CD4-positive, alpha-beta memory T cell (primary cell): ENCODE data around the gene CD93. TPM values are rescaled to one million over a fixed set of nuclear protein-coding genes. Genes with fewer than 3 reads are reported as not detected.
A peak's percentile ranks its signal among the peaks of the same experiment; 100 is the strongest.

ENCODE experiments used
- CTCF ChIA-PET: fragments of 350-600 bp; sonication (Branson Sonifier 250); formaldehyde crosslinking; loops from one replicate; lab custom pipeline; 2021; ENCODE audit warnings: inconsistent platforms; ENCODE audit not compliant: partially characterized antibody; lab: Charles Lee
- POLR2A ChIA-PET: fragments of 350-600 bp; sonication (Branson Sonifier 250); formaldehyde crosslinking; loops from one replicate; lab custom pipeline; 2021; ENCODE audit not compliant: partially characterized antibody; lab: Charles Lee
- DNase-seq, 5 donors: peaks; one replicate each; pipeline versions ENCODE4 v3.0.0 to v3.0.0-alpha.2; 2020 to 2022; ENCODE audit warnings: mixed read lengths in 1 of 5
- H3K27ac ChIP-seq: one replicate; pipeline ENCODE4 v1.7.0; 2013; ENCODE audit warnings: low read depth, low read length
- H3K27me3 ChIP-seq: 2 replicates; pipeline ENCODE4 v1.7.0; 2013; ENCODE audit warnings: mild to moderate bottlenecking, low read length, moderate library complexity; ENCODE audit not compliant: insufficient read depth
- H3K36me3 ChIP-seq: 2 replicates; pipeline ENCODE4 v1.7.0; 2013; ENCODE audit warnings: mild to moderate bottlenecking, low read length, moderate library complexity; ENCODE audit not compliant: insufficient read depth
- H3K4me1 ChIP-seq: 2 replicates; pipeline ENCODE4 v1.7.0; 2013; ENCODE audit warnings: mild to moderate bottlenecking, low read length, moderate library complexity; ENCODE audit not compliant: insufficient read depth
- H3K4me3 ChIP-seq, 2 donors: one replicate each; pipeline ENCODE4 v1.7.0; 2013; ENCODE audit warnings: low read length in 2 of 2, mild to moderate bottlenecking in 1 of 2
- H3K9me3 ChIP-seq, 2 donors: one replicate each; pipeline ENCODE4 v1.7.0; 2013; ENCODE audit warnings: low read length in 2 of 2, control low read depth in 1 of 2; ENCODE audit not compliant: control insufficient read depth in 1 of 2
- H3K27ac Mint-ChIP-seq, 7 donors: one replicate each; pipeline ENCODE4 v1.8.0; 2020 to 2021; ENCODE audit warnings: mixed read lengths in 7 of 7, mild to moderate bottlenecking in 6 of 7, inconsistent platforms in 3 of 7, moderate library complexity in 3 of 7
- H3K27me3 Mint-ChIP-seq, 2 donors: one replicate each; pipeline ENCODE4 v1.8.0; 2020 to 2021; ENCODE audit warnings: mixed read lengths in 2 of 2
- H3K36me3 Mint-ChIP-seq, 2 donors: one replicate each; pipeline ENCODE4 v1.8.0; 2020 to 2021; ENCODE audit warnings: mixed read lengths in 2 of 2, inconsistent platforms in 1 of 2, mild to moderate bottlenecking in 1 of 2
- H3K4me1 Mint-ChIP-seq, 4 donors: one replicate each; pipeline ENCODE4 v1.8.0; 2020 to 2021; ENCODE audit warnings: mixed read lengths in 4 of 4, mild to moderate bottlenecking in 1 of 4
- H3K4me3 Mint-ChIP-seq, 8 donors: one replicate each; pipeline ENCODE4 v1.8.0; 2020 to 2021; ENCODE audit warnings: mixed read lengths in 8 of 8, mild to moderate bottlenecking in 7 of 8, moderate library complexity in 6 of 8, inconsistent platforms in 3 of 8
- H3K9me3 Mint-ChIP-seq, 8 donors: one replicate each; pipeline ENCODE4 v1.8.0; 2020 to 2021; ENCODE audit warnings: mixed read lengths in 8 of 8, mild to moderate bottlenecking in 5 of 8, inconsistent platforms in 3 of 8, moderate library complexity in 1 of 8
- intact Hi-C: fragments of 100-400 bp; cut with micrococcal nuclease; formaldehyde crosslinking; loops from one replicate; pipeline ENCODE4 v1.15.1; 2023
- polyA plus RNA-seq, 2 donors: library from polyadenylated mRNA; unstranded; fragments of 300-500 nt; fragmentation: Illumina TruSeq; gene quantifications; one replicate each; pipeline ENCODE4 v1.2.3, GENCODE V29; 2021
- total RNA-seq, 2 experiments: library from RNA; stranded (reverse); gene quantifications; one replicate each; pipeline ENCODE4 v1.2.3, GENCODE V29; 2021

CD93 gene
- total and polyA plus RNA-seq, 4 experiments from 2014 or later, result 0.55 to 1.3 (median 1.2) TPM; not detected in 1

GRCh38 chr20:23119456-23120216 lies 33.5 kb upstream of the CD93 start:
- no peaks in the 10 kb centered on the region for H3K9me3 ChIP-seq
- Mint-ChIP-seq H3K4me1 (peaks cover 0 to 9% (median 4%) of the 10 kb centered on the region in 4 donors), H3K4me3 (no peak overlapping the region), H3K36me3 (no peaks in the 10 kb centered on the region), H3K27me3 (peaks cover 2 to 6% of the 10 kb centered on the region in 2 donors), H3K27ac (no peak overlapping the region), H3K9me3 (no peaks in the 10 kb centered on the region)
- H3K4me1 ChIP-seq, result no peaks in the 10 kb centered on the region
- H3K36me3 ChIP-seq, result no peaks in the 10 kb centered on the region
- H3K27me3 ChIP-seq, result no peaks in the 10 kb centered on the region
- POLR2A ChIA-PET, result no interaction called here
- H3K4me3 ChIP-seq, result no peak overlapping the region
- intact Hi-C loops, result no loop called here
- CTCF ChIA-PET, result no interaction called here
- no peak for DNase-seq
- H3K27ac ChIP-seq, result no peak overlapping the region

GRCh38 chr20:23118766-23119165 lies 32.6 kb upstream of the CD93 start:
- no peaks in the 10 kb centered on the region for H3K4me1 ChIP-seq
- H3K36me3 ChIP-seq, result no peaks in the 10 kb centered on the region
- DNase-seq, result no peak
- POLR2A ChIA-PET, result no interaction called here
- Mint-ChIP-seq H3K36me3 (no peaks in the 10 kb centered on the region), H3K27me3 (peaks cover 2 to 6% of the 10 kb centered on the region in 2 donors), H3K27ac (peak overlapping the region in 1 of 7 donors; percentile 32), H3K4me3 (no peak overlapping the region), H3K4me1 (peaks cover 0 to 7% (median 1%) of the 10 kb centered on the region in 4 donors), H3K9me3 (no peaks in the 10 kb centered on the region)
- no peaks in the 10 kb centered on the region for H3K9me3 ChIP-seq
- no peak overlapping the region for H3K27ac ChIP-seq
- CTCF ChIA-PET, result no interaction called here
- intact Hi-C loops, result no loop called here
- no peak overlapping the region for H3K4me3 ChIP-seq
- H3K27me3 ChIP-seq, result no peaks in the 10 kb centered on the region

- H3K4me3 ChIP-seq, result no peak overlapping the region
- no peaks in the 10 kb centered on the region for H3K9me3 ChIP-seq
- Mint-ChIP-seq H3K27me3 (peaks cover 2 to 6% of the 10 kb centered on the region in 2 donors), H3K4me1 (peaks cover 0 to 7% (median 1%) of the 10 kb centered on the region in 4 donors), H3K36me3 (no peaks in the 10 kb centered on the region), H3K9me3 (no peaks in the 10 kb centered on the region), H3K27ac (no peak overlapping the region), H3K4me3 (no peak overlapping the region)
- intact Hi-C loops, result no loop called here
- CTCF ChIA-PET, result no interaction called here
- no peaks in the 10 kb centered on the region for H3K27me3 ChIP-seq
- no peak for DNase-seq
- H3K27ac ChIP-seq, result no peak overlapping the region
- no peaks in the 10 kb centered on the region for H3K4me1 ChIP-seq
- H3K36me3 ChIP-seq, result no peaks in the 10 kb centered on the region
- POLR2A ChIA-PET, result no interaction called here
Measured at GRCh38 chr20:23118144-23118543, 32.0 kb upstream of the CD93 start.

- no peak overlapping the region for H3K27ac Mint-ChIP-seq
- ChIA-PET POLR2A (no interaction called here), CTCF (no interaction called here)
- Histone ChIP-seq H3K4me3 (no peak overlapping the region), H3K36me3 (no peaks in the 10 kb centered on the region), H3K27ac (no peak overlapping the region), H3K4me1 (no peaks in the 10 kb centered on the region), H3K9me3 (no peaks in the 10 kb centered on the region), H3K27me3 (no peaks in the 10 kb centered on the region)
- no peaks in the 10 kb centered on the region for H3K36me3 Mint-ChIP-seq
- intact Hi-C loops, result no loop called here
- H3K4me3 Mint-ChIP-seq, result no peak overlapping the region
- DNase-seq, result no peak
- peaks cover 0 to 5% of the 10 kb centered on the region in 2 donors for H3K27me3 Mint-ChIP-seq
- no peaks in the 10 kb centered on the region for H3K9me3 Mint-ChIP-seq
- H3K4me1 Mint-ChIP-seq, result peaks cover 0 to 7% (median 1%) of the 10 kb centered on the region in 4 donors
Measured at GRCh38 chr20:23117738-23118137, 31.6 kb upstream of the CD93 start.

GRCh38 chr20:23116311-23117089 lies 30.4 kb upstream of the CD93 start:
- POLR2A ChIA-PET, result no interaction called here
- no peaks in the 10 kb centered on the region for H3K27me3 ChIP-seq
- no peak overlapping the region for H3K4me3 ChIP-seq
- intact Hi-C loops, result no loop called here
- H3K9me3 ChIP-seq, result no peaks in the 10 kb centered on the region
- Mint-ChIP-seq H3K4me1 (peaks cover 0 to 3% (median 0%) of the 10 kb centered on the region in 4 donors), H3K4me3 (no peak overlapping the region), H3K9me3 (no peaks in the 10 kb centered on the region), H3K27ac (no peak overlapping the region), H3K27me3 (peaks cover 0 to 1% of the 10 kb centered on the region in 2 donors), H3K36me3 (no peaks in the 10 kb centered on the region)
- no peaks in the 10 kb centered on the region for H3K4me1 ChIP-seq
- CTCF ChIA-PET, result no interaction called here
- H3K36me3 ChIP-seq, result no peaks in the 10 kb centered on the region
- no peak for DNase-seq
- H3K27ac ChIP-seq, result no peak overlapping the region

- POLR2A ChIA-PET, result no interaction called here
- Mint-ChIP-seq H3K4me1 (peaks cover 0 to 1% (median 0%) of the 10 kb centered on the region in 4 donors), H3K4me3 (no peak overlapping the region), H3K9me3 (no peaks in the 10 kb centered on the region), H3K27ac (no peak overlapping the region), H3K27me3 (peaks cover 0 to 1% of the 10 kb centered on the region in 2 donors), H3K36me3 (no peaks in the 10 kb centered on the region)
- CTCF ChIA-PET, result no interaction called here
- intact Hi-C loops, result no loop called here
- no peaks in the 10 kb centered on the region for H3K27me3 ChIP-seq
- no peak overlapping the region for H3K27ac ChIP-seq
- no peaks in the 10 kb centered on the region for H3K9me3 ChIP-seq
- no peak for DNase-seq
- H3K4me3 ChIP-seq, result no peak overlapping the region
- no peaks in the 10 kb centered on the region for H3K4me1 ChIP-seq
- no peaks in the 10 kb centered on the region for H3K36me3 ChIP-seq
Measured at GRCh38 chr20:23115822-23116221, 29.7 kb upstream of the CD93 start.

- ChIA-PET CTCF (no interaction called here), POLR2A (no interaction called here)
- Histone ChIP-seq H3K4me1 (no peaks in the 10 kb centered on the region), H3K36me3 (no peaks in the 10 kb centered on the region), H3K27ac (no peak overlapping the region), H3K9me3 (no peaks in the 10 kb centered on the region), H3K4me3 (no peak overlapping the region), H3K27me3 (no peaks in the 10 kb centered on the region)
- H3K27ac Mint-ChIP-seq, result peak overlapping the region in 2 of 7 donors; percentile 48
- no peaks in the 10 kb centered on the region for H3K36me3 Mint-ChIP-seq
- DNase-seq, result no peak
- no peaks in the 10 kb centered on the region for H3K9me3 Mint-ChIP-seq
- H3K4me1 Mint-ChIP-seq, result no peaks in the 10 kb centered on the region
- H3K4me3 Mint-ChIP-seq, result no peak overlapping the region
- intact Hi-C loops, result no loop called here
- H3K27me3 Mint-ChIP-seq, result peaks cover 1 to 2% of the 10 kb centered on the region in 2 donors
Measured at GRCh38 chr20:23114448-23115082, 28.4 kb upstream of the CD93 start.
